HG02610 (cell line): ENCODE data around the gene ARID3C.

ENCODE experiments used
- ATAC-seq: cut with Tn5 transposase; IDR thresholded peaks from one replicate; pipeline ENCODE4 v1.9.1; 2021; ENCODE audit warnings: mild to moderate bottlenecking, moderate library complexity; ENCODE audit not compliant: unreplicated experiment

ARID3C gene

GRCh38 chr9:34599546-34599945 is 29.3 kb downstream of the ARID3C start:
- ATAC-seq, result no peak

DNA sequence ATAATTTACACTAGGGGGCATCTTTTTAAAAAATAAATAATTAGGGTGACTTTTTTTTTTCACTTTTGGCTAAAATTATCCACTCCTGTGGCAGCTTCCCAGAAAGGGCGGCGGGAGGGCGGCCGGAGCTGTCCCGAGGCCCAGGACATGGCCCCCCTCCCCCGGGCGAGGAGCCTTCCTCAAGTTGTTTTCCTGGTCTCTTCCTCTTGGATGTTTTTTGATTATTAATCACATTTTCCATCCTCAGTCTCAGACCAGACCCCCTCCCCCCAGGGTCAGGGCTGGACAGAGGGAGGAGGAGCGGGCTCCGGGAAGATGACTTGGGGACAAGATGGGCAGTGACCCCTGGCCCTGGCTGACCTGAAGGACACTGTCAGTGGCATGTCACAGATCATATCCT is 34.7 kb downstream of the ARID3C start:
- no peak for ATAC-seq

DNA sequence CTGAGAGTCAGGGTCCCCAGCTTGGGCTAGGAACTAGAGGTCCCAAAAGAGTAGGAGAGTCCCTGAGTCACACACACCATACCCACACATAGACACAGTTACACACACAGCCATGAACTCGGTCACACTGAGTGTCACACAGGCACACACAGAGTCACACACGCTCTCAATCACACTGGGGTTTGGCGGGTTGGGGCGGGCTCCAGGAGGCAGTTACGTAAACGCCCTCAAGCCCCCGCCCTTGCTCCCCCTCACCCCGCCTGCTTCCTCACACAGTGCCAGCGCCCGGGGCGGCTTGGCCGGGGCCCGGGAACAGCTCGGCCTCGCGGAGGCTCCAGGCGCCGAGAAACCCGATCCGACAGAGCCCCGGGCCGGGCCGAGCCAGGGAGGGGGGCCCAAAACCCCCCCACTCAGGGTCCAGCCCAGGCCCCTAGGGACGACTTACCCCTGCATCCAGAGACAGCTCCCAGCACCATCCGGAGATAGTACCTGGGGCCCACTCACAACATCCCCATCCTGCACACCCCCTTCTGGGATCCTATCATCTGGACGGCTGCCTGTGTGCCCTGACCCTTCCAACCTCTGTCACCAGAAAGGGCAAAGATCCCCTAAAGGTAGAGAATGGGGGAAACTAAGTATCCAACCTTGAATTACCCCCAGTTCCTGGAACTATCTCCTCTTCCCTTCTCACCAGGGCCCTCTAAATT is 35.8 kb downstream of the ARID3C start:
- no peak for ATAC-seq

DNA sequence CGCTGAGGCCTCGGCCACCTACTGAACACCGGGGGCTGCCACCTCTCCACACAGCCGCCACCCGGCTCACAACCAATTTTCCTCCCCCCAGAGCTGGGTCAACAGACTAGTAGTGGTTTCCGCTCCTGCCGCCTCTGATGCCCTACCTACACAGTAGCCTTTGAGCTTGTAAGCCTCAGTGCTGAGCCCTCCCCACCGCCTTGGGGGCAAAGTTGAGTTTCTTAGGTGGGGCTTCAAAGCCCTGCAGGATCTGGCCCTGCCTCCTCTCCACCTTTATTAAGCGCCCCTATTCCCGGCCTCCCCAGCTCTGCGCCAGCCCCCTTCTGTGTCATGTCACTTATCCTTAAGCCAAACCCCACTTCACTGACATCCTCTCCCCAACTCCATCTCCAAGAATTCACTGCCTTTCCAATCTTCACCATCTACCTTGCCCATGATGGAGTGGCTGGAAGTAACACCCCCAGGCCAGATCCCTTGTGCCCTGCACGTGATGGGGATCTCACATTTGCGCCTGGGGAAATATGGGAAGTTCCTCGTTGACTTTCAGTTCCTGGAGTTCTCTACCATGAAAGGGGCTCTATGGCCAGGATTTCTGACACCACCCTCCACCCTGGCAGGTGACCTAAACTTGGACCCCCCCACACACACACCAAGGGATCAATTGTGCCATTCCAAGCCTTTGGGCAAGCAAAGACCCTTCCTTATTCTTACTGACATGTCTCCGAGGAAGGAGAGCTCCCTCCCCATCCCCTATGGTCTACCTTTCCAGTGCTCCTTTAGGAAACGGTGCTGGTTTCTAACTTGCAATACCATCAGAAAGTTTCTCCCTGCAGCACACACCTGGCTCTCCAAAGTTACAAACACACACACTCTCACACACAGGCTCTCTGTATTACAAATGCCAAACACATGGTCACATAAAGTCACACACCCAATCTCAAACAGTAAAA is 36.7 kb downstream of the ARID3C start:
- no peak for ATAC-seq

DNA sequence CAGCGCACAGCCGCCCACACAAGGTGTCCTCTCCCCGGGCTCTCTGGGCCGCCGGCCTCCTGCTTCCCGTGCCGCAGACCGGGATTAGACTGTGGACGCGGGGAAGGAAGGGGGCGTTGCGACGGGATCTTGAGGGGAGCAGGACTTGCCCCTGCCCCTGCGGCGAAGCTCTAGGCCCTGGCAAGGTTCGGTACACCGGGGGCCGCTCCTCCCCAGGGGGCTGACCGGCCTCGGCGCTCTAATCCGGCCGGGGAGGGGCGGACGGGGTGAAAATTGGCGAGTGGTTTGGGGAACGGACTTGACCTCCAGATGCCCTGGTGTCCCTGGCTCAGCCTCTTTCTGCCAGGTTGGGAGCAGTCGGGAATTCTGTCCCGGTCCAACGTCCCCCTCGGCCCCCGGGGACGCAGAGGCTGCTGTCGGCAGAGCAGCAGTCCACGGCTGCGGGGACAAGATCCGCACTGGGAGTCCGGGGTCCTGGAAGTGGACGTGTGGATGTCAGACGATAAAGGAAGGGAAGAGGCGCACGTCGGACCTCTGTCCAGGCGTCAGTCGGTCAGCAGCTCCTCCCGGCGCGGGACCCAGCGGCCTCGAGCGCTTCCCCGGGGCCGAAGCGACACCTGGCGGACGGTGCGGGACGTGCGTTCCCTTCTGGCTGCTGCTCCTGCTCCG is 37.5 kb downstream of the ARID3C start:
- no peak for ATAC-seq

DNA sequence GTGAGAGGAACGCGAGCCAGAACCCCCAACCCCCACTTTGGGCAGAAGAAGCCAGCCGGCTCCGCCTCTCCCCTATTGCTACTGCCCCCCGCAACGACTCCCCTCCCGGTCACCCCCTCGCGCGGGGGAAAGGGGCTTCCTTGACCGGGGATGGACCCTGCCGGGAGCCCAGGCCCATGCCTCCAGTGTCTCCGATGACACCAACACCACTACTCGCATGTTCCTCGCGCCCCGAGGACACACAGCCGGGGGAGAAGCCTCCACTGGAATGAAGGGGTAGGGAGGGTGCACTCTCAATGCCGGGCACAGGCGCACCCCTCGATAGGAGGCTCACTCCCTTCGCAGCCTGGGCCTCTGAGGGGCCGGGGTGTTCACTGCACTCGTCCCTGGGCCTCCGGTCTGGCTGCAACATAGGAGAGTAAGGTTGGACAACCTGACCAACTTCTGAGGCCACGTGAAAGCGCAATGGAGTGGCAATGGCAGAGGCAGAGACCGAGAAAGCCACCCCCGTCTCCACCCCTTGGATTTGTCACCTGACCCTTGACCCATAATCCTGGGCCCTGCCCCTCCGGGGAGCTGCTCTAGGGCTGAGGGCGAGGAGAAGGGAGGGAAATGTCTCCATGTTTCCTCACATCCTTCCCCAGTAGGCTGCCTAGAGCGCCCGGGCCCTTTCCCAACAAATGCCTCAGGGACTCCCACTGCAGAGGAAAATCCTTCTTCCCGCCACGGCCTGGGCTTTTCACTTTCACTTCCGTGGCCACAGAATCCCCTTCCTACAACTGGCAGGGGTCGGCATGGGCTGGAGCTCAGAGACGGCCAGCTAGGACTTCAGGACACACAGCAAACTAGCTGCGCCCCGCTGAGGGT is 38.3 kb downstream of the ARID3C start:
- no peak for ATAC-seq

DNA sequence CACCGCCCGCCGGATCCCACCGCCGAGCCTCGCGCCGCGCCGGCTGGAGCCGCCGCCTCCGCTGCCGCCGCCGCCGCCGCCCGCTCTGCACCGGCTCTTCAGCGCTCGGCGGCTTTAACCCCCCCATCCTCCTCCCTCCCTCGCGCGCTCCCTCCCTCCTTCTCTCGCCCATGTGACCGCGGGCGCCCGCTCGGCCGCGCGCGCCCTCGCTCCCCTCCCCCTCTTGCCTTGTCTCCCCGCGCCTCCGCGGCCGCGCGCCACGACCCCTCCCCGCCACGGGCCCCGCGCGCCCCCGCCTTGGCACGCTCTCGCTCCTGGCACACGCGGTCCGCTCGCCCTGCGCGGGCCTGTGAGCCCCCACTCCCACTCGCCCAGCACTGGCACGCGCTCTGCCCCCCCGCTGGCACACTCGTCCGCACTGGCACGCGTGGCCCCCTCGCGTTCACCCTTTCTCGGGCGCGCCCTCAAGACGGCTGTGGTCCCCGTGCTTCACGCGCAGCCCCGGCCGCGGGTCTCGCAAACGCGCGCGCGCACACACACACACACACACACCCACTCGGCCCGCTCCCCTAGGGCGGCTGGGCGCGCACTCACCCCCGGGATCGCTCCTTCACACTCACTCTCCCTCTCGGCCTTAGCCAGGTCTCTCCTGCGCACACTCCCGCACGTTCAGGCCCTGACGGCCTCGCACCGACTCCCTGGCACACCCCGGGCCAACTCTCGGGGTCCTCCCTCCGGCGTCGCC is 39.1 kb downstream of the ARID3C start, which contains the start of gene CNTFR:
CNTFR (minus strand) TSS at position 89 of the 745 bp plus-strand sequence. CDS start 20,743 bp downstream, outside the sequence.
- ATAC-seq, result no peak

DNA sequence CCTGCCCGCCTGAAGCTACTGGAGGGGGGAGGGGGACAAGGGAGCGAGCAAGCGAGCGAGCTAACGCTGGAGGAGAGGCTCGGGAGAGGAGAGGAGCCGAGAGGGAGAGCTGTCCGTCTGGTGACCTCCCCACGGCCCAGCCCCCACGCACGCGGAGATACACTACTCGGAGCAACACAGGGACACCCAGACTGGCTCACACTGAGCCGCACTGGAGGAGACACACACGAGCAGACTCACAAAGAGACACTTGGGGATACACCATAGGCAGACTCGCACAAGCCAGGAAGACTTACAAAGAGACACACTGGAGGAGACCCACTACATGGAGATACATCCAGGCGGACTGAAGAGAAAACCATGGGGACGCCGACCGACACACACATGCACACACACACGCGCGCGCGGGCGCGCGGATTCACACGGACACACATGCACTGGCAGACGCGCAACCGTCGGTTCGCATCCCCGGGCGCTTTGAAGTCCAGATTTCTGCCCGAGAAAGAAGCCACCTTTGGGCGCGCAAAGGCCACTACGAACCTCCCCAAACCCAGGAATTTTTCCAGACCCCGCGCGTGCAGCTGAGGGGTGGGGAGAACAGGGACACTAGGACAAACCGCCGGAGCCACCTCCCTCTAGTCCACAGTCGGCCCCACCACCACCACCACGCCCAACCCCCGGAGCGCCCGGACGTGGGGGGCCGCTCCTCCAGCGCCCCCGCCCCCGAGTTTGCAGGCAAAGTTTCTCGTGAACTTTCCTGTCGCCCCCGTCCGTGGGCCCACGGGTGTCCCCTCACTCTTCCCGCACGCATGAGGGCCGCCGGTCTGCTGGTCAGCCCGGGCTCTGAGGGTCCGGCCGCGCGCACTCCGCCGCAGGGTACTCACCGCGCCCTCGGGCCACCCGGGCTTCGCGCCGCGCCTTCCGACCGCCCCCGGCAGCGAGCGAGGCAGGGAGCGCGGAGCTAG is 39.9 kb downstream of the ARID3C start:
- no peak for ATAC-seq

GRCh38 chr9:34587271-34587670 is 41.6 kb downstream of the ARID3C start:
- ATAC-seq, result no peak

DNA sequence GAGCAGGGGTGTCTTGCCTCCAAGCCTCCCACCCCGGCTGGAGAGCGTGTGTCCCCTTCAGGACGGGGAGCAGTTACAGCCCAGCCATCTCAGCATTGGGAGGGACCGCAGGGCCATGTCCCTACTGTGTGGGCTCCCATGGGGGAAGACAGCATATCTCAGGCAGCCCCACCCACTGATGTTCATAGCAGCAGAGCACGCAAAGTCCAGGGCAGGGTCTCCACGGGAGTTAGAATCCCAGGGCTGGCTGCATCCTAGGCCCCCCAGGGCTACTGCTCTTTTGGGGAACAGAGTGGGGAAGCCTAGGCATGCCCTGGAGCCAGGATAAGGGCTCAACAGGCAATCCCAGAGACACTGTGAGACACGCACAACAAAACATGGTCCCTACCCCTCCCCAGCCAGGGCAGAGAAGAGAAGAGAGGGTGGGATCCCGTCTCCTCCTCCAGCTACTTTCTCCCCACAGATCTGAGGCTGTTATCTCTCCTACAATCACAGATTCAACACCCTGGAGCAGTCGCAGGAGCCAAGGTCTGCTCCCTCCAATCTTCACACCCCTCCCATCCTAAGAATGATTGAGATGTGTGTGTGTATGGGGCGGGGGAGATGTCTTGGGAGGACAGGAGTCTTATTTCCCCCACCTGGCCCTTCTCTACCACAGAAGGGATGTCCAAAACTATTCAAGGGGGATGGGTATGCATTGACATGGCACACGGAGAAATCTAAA is 42.8 kb downstream of the ARID3C start:
- no peak for ATAC-seq

DNA sequence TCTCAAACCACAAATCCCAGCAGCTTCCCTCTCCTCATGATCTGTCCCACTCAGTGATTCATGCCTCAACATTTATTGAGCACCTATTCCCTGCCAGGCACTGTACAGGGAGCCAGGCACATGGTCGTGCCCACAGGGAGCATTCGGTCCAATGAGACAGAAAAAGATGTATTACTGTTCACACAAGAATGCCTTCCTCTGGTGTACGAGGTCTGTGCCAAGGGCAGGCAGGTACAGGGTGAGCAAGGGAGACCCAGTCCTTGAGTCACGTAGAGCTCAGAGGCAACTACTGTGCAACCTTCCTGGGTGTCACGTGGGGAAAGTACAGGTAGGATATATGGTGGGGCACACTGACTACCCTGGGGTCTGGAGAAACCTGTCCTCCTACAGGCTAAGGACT is 43.9 kb downstream of the ARID3C start:
- ATAC-seq, result no peak

DNA sequence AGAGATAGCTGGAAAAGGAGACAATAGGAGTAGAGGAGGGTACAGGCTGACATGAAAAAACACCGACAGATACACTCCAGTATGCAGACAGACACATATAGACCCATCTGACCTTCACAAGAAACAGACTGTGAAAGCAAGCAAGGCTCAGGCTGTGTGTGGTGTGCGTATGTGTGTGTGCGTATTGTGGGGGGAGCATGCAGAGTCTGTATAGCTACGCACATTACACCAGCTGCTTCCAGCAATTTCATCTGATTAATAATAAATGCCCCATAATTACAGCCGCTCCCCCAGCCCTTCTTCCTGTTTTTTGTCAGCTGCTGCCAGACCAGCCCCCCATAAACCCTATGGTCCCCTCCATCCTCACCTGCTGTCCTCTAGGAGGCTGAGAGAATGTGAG is 46.1 kb downstream of the ARID3C start:
- no peak for ATAC-seq

- ATAC-seq, result no peak
These were observed 47.5 kb downstream of the ARID3C start for GRCh38 chr9:34581318-34581717.

DNA sequence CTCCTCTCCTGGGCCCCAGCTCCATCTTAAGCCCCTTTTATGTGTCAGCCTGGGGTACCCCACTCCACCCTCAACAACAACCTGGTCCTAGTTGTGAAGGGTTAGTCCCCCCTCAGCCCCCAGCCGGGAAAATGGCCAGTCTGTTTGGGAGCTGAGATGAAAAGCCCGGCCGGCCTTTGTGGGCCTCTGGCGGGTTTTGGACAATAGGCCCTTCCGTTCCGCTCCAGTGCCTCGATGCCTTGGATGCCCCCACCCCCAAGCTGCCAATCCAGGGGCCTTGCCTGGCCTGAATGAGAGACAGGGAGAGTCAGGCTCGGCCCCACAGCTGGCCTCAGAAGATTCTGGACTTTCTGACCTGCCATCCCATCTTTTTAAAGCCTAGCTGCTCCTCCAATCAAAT is 48.5 kb downstream of the ARID3C start:
- ATAC-seq, result no peak

GRCh38 chr9:34579808-34580163 is 49.1 kb downstream of the ARID3C start:
- ATAC-seq, result no peak

DNA sequence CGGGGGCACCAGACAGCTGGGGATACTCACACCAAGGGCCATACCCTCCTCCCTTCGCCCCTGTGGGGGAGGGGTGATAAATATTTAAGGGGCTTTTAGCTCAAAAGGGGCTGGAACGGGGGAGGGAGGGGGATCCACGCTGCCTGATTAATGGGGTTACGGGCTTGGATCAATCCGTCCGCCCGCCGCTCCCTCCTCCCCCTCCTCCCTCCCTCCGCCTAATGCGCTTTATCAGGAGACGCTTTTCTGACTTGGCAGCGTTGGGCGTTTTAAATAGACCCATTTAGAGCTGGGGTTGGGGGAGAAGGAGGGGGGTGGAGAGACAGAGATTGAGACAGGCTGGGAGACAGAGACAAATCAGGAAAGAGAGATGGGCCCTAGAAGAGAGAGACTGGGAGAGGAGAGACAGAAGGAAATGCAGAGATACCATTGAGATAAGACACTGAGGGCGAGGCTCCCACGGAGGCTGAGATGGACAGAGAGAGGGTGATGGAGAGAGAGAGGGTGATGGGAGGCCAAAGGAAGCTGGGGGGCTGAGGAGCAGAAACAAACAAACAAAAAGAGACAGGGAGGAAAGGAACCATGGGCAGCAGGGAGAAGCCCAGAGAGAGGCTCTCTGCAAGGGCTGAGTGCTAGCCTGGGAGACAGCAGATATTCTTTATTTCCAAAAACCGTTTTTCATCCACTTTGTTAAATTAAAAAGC is 49.6 kb downstream of the ARID3C start:
- ATAC-seq, result no peak
